Posterior cingulate gyrus (tissue), 11 donors: ENCODE results near the gene RPP25L.
A peak's percentile ranks its signal among the peaks of the same experiment; 100 is the strongest.

Experiments used
- DNase-seq, 10 donors: peaks; one replicate each; pipeline versions ENCODE4 v3.0.0 to v3.0.0-alpha.2; 2020 to 2021; ENCODE audit warnings: mixed read lengths in 3 of 10
- intact Hi-C: fragments of 100-400 bp; cut with DNase I; formaldehyde crosslinking; loops from one replicate; pipeline ENCODE4 v1.15.1; 2023

The RPP25L gene

DNA sequence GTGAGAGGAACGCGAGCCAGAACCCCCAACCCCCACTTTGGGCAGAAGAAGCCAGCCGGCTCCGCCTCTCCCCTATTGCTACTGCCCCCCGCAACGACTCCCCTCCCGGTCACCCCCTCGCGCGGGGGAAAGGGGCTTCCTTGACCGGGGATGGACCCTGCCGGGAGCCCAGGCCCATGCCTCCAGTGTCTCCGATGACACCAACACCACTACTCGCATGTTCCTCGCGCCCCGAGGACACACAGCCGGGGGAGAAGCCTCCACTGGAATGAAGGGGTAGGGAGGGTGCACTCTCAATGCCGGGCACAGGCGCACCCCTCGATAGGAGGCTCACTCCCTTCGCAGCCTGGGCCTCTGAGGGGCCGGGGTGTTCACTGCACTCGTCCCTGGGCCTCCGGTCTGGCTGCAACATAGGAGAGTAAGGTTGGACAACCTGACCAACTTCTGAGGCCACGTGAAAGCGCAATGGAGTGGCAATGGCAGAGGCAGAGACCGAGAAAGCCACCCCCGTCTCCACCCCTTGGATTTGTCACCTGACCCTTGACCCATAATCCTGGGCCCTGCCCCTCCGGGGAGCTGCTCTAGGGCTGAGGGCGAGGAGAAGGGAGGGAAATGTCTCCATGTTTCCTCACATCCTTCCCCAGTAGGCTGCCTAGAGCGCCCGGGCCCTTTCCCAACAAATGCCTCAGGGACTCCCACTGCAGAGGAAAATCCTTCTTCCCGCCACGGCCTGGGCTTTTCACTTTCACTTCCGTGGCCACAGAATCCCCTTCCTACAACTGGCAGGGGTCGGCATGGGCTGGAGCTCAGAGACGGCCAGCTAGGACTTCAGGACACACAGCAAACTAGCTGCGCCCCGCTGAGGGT lies 21.3 kb downstream of the RPP25L start:
- intact Hi-C loops: loop anchor here (1.0 to 5.0 kb wide), 3 partner anchors 42 to 153 kb away; no protein-coding TSS in a partner anchor
- DNase-seq: no peak

DNA sequence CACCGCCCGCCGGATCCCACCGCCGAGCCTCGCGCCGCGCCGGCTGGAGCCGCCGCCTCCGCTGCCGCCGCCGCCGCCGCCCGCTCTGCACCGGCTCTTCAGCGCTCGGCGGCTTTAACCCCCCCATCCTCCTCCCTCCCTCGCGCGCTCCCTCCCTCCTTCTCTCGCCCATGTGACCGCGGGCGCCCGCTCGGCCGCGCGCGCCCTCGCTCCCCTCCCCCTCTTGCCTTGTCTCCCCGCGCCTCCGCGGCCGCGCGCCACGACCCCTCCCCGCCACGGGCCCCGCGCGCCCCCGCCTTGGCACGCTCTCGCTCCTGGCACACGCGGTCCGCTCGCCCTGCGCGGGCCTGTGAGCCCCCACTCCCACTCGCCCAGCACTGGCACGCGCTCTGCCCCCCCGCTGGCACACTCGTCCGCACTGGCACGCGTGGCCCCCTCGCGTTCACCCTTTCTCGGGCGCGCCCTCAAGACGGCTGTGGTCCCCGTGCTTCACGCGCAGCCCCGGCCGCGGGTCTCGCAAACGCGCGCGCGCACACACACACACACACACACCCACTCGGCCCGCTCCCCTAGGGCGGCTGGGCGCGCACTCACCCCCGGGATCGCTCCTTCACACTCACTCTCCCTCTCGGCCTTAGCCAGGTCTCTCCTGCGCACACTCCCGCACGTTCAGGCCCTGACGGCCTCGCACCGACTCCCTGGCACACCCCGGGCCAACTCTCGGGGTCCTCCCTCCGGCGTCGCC lies 22.1 kb downstream of the RPP25L start, which contains the start of gene CNTFR:
TSS of gene CNTFR (minus strand) at position 89 of the 745 bp plus-strand sequence. CDS start 20,743 bp downstream, outside the sequence.
- intact Hi-C loops: loop anchor here (5.0 kb wide), 1 partner anchor 153 kb away; no protein-coding TSS in a partner anchor
- DNase-seq: peak; percentile 46 to 94 (median 73)

DNA sequence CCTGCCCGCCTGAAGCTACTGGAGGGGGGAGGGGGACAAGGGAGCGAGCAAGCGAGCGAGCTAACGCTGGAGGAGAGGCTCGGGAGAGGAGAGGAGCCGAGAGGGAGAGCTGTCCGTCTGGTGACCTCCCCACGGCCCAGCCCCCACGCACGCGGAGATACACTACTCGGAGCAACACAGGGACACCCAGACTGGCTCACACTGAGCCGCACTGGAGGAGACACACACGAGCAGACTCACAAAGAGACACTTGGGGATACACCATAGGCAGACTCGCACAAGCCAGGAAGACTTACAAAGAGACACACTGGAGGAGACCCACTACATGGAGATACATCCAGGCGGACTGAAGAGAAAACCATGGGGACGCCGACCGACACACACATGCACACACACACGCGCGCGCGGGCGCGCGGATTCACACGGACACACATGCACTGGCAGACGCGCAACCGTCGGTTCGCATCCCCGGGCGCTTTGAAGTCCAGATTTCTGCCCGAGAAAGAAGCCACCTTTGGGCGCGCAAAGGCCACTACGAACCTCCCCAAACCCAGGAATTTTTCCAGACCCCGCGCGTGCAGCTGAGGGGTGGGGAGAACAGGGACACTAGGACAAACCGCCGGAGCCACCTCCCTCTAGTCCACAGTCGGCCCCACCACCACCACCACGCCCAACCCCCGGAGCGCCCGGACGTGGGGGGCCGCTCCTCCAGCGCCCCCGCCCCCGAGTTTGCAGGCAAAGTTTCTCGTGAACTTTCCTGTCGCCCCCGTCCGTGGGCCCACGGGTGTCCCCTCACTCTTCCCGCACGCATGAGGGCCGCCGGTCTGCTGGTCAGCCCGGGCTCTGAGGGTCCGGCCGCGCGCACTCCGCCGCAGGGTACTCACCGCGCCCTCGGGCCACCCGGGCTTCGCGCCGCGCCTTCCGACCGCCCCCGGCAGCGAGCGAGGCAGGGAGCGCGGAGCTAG lies 22.9 kb downstream of the RPP25L start:
- intact Hi-C loops: no loop called here
- peak in 1 of 10 donors; percentile 90 for DNase-seq

DNA sequence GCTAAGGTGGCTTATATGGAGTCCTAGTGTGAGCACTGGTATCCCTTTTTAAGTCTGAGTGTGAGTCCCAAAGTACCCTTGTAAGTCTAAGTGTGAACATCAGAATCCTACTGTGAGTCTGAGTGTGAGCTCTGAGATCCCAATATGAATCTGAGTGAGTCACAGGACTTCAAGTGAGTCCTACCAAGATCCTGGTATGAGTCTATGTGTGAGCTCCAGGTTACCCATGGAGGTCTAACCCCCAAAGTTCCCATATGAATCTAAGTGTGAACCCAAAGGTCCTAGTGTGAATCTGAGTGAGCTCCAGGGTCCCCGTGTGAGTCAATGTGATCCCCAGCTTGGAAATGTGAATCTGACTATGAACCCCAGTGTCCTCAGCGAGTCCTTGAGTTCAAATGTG lies 24.6 kb downstream of the RPP25L start:
- intact Hi-C loops: no loop called here
- no peak for DNase-seq

DNA sequence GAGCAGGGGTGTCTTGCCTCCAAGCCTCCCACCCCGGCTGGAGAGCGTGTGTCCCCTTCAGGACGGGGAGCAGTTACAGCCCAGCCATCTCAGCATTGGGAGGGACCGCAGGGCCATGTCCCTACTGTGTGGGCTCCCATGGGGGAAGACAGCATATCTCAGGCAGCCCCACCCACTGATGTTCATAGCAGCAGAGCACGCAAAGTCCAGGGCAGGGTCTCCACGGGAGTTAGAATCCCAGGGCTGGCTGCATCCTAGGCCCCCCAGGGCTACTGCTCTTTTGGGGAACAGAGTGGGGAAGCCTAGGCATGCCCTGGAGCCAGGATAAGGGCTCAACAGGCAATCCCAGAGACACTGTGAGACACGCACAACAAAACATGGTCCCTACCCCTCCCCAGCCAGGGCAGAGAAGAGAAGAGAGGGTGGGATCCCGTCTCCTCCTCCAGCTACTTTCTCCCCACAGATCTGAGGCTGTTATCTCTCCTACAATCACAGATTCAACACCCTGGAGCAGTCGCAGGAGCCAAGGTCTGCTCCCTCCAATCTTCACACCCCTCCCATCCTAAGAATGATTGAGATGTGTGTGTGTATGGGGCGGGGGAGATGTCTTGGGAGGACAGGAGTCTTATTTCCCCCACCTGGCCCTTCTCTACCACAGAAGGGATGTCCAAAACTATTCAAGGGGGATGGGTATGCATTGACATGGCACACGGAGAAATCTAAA lies 25.8 kb downstream of the RPP25L start:
- no peak for DNase-seq
- intact Hi-C loops: no loop called here

DNA sequence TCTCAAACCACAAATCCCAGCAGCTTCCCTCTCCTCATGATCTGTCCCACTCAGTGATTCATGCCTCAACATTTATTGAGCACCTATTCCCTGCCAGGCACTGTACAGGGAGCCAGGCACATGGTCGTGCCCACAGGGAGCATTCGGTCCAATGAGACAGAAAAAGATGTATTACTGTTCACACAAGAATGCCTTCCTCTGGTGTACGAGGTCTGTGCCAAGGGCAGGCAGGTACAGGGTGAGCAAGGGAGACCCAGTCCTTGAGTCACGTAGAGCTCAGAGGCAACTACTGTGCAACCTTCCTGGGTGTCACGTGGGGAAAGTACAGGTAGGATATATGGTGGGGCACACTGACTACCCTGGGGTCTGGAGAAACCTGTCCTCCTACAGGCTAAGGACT lies 26.9 kb downstream of the RPP25L start:
- DNase-seq: peak in 1 of 10 donors; percentile 43
- intact Hi-C loops: no loop called here

DNA sequence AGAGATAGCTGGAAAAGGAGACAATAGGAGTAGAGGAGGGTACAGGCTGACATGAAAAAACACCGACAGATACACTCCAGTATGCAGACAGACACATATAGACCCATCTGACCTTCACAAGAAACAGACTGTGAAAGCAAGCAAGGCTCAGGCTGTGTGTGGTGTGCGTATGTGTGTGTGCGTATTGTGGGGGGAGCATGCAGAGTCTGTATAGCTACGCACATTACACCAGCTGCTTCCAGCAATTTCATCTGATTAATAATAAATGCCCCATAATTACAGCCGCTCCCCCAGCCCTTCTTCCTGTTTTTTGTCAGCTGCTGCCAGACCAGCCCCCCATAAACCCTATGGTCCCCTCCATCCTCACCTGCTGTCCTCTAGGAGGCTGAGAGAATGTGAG lies 29.1 kb downstream of the RPP25L start:
- intact Hi-C loops: no loop called here
- no peak for DNase-seq

DNA sequence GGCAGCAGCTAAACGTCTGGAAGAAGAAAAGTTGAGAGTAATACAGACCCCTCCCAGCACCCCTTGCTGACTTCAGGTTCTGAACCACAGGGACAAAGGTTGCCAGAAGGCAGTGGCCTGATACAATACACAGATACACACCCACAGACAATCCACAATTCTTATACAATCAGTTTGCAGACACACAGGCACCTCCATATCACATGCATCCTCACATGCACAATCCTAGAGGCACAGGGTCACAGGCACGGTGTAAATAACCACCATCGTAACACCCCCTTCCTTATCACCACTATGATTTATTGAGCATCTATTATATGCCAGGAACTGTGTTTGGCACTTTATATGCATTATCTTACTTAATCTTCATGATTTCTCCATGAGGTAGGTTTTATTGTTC lies 30.6 kb downstream of the RPP25L start:
- intact Hi-C loops: no loop called here
- DNase-seq: no peak

DNA sequence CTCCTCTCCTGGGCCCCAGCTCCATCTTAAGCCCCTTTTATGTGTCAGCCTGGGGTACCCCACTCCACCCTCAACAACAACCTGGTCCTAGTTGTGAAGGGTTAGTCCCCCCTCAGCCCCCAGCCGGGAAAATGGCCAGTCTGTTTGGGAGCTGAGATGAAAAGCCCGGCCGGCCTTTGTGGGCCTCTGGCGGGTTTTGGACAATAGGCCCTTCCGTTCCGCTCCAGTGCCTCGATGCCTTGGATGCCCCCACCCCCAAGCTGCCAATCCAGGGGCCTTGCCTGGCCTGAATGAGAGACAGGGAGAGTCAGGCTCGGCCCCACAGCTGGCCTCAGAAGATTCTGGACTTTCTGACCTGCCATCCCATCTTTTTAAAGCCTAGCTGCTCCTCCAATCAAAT lies 31.5 kb downstream of the RPP25L start:
- intact Hi-C loops: no loop called here
- peak in 4 of 10 donors; percentile 27 to 86 (median 32) for DNase-seq

DNA sequence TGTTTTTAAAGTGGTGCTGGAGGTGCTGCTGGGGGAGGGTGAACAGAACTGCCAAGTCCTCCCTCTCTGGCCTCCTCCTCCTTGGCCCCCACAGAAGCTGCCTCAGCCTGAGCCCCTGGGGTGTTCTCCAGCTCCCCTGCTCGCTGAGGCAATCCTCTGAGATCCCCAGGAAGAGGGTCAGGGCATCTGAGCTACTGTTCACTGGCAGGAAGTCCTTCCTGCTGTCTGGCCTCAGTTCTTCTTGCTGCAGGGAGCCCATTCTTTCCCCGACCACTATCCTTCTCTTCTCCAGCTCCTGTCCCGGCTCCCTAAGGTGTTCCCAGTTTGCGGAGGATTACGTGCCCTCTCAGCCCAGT lies 32.1 kb downstream of the RPP25L start:
- intact Hi-C loops: no loop called here
- peak in 1 of 10 donors; percentile 61 for DNase-seq

DNA sequence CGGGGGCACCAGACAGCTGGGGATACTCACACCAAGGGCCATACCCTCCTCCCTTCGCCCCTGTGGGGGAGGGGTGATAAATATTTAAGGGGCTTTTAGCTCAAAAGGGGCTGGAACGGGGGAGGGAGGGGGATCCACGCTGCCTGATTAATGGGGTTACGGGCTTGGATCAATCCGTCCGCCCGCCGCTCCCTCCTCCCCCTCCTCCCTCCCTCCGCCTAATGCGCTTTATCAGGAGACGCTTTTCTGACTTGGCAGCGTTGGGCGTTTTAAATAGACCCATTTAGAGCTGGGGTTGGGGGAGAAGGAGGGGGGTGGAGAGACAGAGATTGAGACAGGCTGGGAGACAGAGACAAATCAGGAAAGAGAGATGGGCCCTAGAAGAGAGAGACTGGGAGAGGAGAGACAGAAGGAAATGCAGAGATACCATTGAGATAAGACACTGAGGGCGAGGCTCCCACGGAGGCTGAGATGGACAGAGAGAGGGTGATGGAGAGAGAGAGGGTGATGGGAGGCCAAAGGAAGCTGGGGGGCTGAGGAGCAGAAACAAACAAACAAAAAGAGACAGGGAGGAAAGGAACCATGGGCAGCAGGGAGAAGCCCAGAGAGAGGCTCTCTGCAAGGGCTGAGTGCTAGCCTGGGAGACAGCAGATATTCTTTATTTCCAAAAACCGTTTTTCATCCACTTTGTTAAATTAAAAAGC lies 32.6 kb downstream of the RPP25L start:
- peak in 2 of 10 donors; percentile 35 to 59 for DNase-seq
- intact Hi-C loops: no loop called here

DNA sequence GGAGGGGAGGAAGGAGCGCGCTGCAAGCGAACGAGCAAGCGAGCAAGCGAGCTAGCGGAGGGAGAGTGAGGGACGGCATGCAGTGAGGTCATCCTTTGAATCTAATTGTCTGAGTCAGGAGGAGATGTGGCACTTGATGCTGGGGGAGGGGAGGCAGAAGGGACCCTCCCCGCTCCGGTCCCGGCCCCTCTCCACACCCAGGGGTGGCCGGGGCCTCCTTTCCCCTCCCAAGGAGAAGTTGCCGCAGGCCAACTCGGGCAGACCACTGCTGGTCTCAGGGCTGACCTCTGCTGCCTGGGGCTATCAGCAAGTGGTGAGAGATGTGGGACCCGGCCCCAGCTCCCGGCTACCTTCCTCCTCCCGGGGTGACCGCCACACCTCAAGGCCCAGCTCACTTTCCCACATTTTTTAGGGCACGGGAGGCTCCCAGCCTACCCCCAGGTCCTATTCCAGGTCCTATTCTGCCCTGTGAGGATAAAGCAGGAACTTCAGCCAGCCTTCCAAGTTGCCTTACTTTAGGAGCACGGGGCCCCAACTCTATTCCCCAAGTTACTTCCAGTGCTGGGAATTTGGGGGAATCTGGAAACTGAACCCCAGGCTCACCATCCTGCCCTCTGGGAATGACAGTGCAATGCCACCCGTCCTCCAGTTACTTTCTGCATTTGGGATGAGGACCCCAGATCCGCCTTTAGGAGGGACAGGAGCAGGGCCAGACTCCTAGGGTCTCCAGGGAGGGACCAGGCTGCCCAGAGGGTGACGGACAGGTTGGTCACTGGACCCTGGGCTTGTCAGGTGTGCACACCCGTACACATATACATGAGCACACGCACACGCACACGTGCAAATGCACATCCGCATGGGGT lies 33.4 kb downstream of the RPP25L start:
- intact Hi-C loops: no loop called here
- DNase-seq: peak in 3 of 10 donors; percentile 28 to 90 (median 77)

DNA sequence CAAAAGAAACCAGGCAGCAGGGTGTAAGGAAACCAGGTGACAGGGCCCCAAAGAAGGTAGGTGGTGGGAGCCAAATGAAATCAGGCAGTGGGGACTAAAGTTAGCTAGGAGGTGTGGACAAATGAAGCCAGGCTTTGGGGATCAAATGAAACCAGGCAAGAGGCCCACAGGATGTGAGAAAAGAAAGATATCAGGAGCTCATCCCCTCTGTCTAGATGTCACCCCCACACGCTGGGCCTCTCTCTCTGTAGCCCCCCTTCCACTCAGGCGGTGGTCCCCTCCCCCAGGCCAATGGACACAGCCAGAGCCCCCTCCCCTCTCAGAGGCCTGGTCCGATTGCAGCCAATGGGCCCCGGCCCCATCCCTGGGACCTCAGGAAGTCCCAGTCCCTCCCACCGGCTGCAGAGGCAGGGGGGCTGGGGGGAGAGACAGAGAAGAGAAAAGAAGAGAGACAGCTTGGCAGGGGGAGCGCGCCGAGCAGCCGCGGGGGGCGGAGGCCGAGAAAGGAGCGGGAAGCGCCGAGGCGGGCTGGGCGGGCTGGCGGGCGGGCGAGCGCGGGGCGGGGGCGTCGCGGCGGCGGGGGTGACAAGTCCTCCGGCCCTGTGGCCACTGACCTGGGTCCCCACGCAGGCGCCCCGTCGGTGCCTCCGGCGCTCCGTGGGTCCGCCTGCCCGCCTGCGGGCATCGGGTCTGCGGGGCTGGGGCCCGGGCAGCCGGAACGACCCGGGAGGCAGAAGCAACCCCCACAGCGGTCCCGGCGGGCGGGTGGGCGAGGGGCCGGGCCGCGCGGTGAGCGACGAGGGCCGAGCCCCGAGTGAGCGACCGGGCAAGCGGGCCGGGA lies 34.3 kb downstream of the RPP25L start:
- intact Hi-C loops: no loop called here
- DNase-seq: peak in 2 of 10 donors; percentile 76 to 77

DNA sequence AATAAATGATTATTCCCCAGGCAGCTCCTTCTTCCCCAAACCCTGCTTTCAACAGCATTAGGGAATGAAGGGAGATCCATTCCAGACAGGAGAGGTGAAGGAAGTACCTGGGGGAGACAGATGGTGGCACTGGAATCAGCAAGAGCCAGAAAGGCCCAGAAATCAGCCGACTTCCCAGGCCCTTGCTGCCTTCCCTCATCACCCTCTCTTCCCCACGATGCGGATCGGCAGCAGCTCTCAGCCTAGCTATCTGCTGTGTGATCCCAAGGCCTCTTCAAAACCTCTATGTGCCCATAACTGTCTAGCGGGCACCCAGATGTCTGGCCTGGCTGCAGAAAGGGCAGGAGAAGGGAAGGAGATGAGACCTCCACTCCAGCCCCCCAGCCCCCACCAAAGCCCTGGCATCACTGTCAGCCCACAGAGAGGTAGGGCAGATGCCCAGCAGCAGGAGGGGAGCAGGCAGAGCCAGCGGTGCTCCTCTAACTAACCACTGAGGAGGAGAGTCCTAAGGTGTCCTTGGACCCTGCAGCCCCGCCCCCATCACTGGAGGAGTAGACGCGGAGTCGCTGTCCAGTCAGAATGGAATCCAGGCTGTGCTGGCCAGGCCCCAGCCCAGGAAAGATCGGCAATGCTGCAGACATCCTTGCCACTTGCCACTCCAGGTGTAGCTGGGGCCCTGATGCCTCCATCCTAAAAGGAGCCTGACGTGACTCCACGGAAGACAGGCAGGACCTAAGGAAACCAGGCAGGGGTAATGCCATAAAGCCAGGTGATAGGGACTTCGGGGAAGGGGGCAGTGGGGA lies 35.1 kb downstream of the RPP25L start:
- peak in 1 of 10 donors; percentile 44 for DNase-seq
- intact Hi-C loops: no loop called here

DNA sequence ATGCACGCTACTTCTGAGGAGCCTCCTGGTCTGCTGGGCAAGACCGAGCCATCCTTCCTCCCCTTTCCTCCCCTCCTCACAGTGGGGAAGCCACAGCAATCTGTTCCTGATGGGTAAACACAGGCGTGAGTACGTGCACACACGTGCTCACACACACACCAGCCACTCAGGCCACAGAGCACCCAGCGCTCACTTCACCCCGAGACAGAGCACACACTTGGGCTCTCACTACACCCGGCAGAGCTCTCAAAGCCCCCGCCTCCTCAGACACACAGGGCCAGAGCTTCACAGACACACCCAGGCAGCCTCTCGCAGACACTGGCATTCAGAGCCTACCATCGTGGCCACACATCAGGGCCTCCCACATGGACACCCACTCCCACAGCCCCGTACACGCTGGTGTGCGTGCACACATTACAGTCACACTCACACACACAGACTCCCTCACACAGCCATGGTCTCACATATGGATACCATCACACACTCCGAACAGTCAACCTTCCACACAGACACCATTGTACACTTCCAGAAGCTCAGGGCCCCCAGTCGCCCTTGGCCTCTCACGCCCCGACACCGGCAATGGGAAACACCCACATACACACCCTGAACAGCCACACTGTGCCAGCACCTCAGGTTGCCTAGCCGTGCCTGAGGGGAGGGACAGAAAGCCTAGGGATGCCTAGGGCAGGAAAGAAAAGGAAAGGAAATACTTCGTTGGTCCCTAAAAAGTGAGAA lies 35.9 kb downstream of the RPP25L start:
- intact Hi-C loops: no loop called here
- DNase-seq: no peak

DNA sequence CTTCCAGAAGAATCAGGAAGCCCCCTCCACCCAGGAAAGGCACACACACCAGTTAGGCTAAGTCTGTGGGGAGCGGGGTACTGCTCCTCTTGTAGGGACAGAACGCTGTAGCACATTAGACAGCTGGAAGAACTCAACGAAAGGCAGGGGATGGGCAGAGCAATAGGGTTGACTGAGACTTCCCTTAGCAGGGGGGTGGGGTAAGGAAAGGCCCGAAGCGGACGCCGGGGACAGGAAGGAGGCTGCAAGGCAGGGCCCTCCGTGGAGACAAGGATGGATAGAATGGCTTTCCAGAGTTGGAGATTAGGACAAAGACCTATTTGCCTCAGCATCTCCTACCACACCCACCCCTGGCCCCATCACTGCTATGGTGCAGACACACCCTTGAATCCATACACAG lies 36.7 kb downstream of the RPP25L start:
- DNase-seq: no peak
- intact Hi-C loops: no loop called here
